ENCODE measurements around the gene KCNN1. TPM values are rescaled to one million over a fixed set of nuclear protein-coding genes. Genes with fewer than 3 reads are reported as not detected.

Gene KCNN1
- total and polyA plus RNA-seq, 2 of the 13 experiments (the other 11 are each of a cell fraction or from before 2014, with no cell fraction given): 0.04 TPM; not detected in 1

- no peak for TF ChIP-seq ZNF18 (CRISPR knock-in tag; IDR thresholded peaks at IDR 0.05; ENCODE audit: insufficient replicate concordance)
- no peak for TF ChIP-seq E2F5 (CRISPR knock-in tag; conservative IDR thresholded peaks at IDR 0.05)
- TF ChIP-seq ZNF709 (CRISPR knock-in tag; IDR thresholded peaks at IDR 0.05): no peak
- TF ChIP-seq HMGXB3 (CRISPR knock-in tag; IDR thresholded peaks at IDR 0.05; ENCODE audit: borderline replicate concordance): no peak
- TF ChIP-seq ZNF275 (CRISPR knock-in tag; IDR thresholded peaks at IDR 0.05; ENCODE audit: borderline replicate concordance): no peak
These were observed 37.9 kb upstream of the KCNN1 start (continued) for GRCh38 chr19:17929056-17929455.
